HG03558 (cell line): ENCODE results near the gene SPTB.

ENCODE experiments used
- ATAC-seq: cut with Tn5 transposase; IDR thresholded peaks from one replicate; pipeline ENCODE4 v1.9.1; 2021; ENCODE audit warnings: moderate number of reproducible peaks; ENCODE audit not compliant: unreplicated experiment; ENCODE audit errors: extremely low read depth

The SPTB gene

GRCh38 chr14:64799555-64799954 lies 80.2 kb downstream of the SPTB start:
- no peak for ATAC-seq

GRCh38 chr14:64796369-64796768 lies 83.3 kb downstream of the SPTB start:
- ATAC-seq = no peak

- ATAC-seq = no peak
Observed at GRCh38 chr14:64795921-64796320, 83.8 kb downstream of the SPTB start.

GRCh38 chr14:64795211-64795610 lies 84.5 kb downstream of the SPTB start:
- ATAC-seq = no peak

GRCh38 chr14:64792871-64793560 lies 86.7 kb downstream of the SPTB start:
- ATAC-seq = no peak

- ATAC-seq = no peak
Observed at GRCh38 chr14:64792231-64792630, 87.5 kb downstream of the SPTB start.

GRCh38 chr14:64790478-64790877 lies 89.2 kb downstream of the SPTB start:
- no peak for ATAC-seq

GRCh38 chr14:64789696-64790095 lies 90.0 kb downstream of the SPTB start:
- no peak for ATAC-seq

GRCh38 chr14:64788706-64789105 lies 91.0 kb downstream of the SPTB start:
- ATAC-seq = no peak

GRCh38 chr14:64787619-64788018 lies 92.1 kb downstream of the SPTB start:
- no peak for ATAC-seq

- ATAC-seq = no peak
Observed at GRCh38 chr14:64786296-64787149, 93.2 kb downstream of the SPTB start.

- ATAC-seq = no peak
Observed at GRCh38 chr14:64784006-64784405, 95.7 kb downstream of the SPTB start.

- ATAC-seq = no peak
Observed at GRCh38 chr14:64782196-64782595, 97.5 kb downstream of the SPTB start.

GRCh38 chr14:64779472-64779871 lies 100.2 kb downstream of the SPTB start:
- ATAC-seq = no peak

GRCh38 chr14:64778104-64778754 lies 101.5 kb downstream of the SPTB start:
- ATAC-seq = no peak

GRCh38 chr14:64777461-64777860 lies 102.2 kb downstream of the SPTB start:
- ATAC-seq = no peak

- ATAC-seq = no peak
Observed at GRCh38 chr14:64775081-64775777, 104.5 kb downstream of the SPTB start.

- ATAC-seq = no peak
Observed at GRCh38 chr14:64774272-64774671, 105.4 kb downstream of the SPTB start.

- ATAC-seq = no peak
Observed at GRCh38 chr14:64773577-64773976, 106.1 kb downstream of the SPTB start.

- ATAC-seq = no peak
Observed at GRCh38 chr14:64773046-64773445, 106.7 kb downstream of the SPTB start.
